NCI-H1694 treated with DMSO at 0.1 percent for 48 hours (cell line): ENCODE results near the gene IRF4.

Source experiments
- DNase-seq: peaks from one replicate; lab custom pipeline; 2025; lab: John Stamatoyannopoulos, UW

The IRF4 gene

DNA sequence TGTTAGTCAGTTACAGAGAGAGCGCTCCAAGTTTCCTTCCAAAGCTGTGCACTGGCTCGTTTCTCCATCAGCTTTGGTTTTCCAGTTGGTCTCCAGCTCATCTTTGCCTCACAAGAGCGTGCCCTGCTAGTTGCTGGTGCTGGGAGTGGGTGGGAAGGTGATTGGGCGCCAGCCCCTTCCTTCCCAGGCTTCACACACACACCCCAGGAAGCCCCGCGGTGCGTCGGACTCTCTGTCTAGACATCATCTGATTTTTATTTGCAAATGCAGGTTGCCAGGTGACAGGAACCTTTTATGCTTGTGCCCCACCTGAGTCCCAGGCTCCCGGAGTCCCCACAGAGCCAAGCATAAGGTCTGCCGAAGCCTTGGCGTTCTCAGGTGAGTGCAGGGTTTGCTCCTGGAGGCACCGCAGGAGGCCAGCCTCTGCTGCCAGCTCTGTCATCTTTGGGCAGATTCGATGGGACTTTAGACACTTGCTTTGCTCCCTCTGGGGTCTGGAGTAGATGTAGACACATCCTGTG is 7.1 kb downstream of the IRF4 start:
- DNase-seq, result no peak

GRCh38 chr6:399785-400534 is 8.4 kb downstream of the IRF4 start:
- DNase-seq, result no peak

DNA sequence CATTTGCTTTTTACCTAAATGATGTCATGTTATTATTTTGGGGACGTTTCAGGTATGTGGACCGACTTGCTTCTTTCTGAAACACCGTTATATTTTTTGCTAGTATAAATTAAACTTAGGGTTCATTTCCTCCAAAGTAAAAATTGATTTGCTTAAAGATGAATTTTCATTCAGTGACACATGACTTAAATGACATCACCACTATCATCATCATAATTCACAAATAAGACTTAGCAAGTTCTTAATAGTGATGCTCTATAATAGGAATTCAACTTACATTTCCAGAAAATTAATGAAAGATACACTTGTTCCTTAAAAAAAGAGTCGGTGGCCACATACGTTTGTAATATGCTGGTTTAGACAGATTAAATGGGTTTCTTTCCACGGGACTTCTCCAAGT is 9.3 kb downstream of the IRF4 start:
- DNase-seq, result no peak

- no peak for DNase-seq
These were observed 9.9 kb downstream of the IRF4 start for GRCh38 chr6:401239-401993.

DNA sequence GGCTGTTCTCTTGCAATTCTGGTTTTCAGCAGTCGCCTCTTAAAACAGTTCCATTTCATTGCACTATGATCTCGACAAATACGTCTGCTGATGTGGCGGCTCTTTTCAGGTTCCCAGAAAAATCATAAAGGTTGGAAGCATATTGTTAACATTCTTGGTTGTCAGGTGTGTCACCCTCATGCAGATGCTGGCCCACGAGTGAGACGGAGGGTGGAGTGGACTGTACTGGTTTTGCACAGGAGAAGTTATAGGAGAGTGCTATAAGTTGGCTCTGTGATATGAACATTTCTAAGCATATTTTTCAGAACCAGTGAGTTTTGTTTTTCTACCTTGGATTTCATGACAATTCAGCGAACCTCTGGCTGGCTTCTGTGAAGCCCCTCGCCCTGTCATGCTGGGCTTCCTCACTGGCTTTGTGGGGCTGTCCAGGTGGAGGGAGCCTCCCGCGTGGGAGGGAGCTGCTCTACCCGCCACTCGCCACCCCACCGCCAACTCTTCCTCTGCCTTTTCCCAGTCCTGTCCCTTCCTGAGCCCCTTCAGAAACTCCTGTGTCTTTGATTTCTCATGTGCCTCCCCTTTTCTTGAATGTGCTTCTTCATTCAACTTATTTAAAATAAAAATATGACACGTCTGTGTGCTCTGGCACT is 10.6 kb downstream of the IRF4 start:
- no peak for DNase-seq

GRCh38 chr6:402901-403658 is 11.5 kb downstream of the IRF4 start:
- DNase-seq, result no peak

- DNase-seq, result no peak
These were observed 12.4 kb downstream of the IRF4 start for GRCh38 chr6:403659-404655.

DNA sequence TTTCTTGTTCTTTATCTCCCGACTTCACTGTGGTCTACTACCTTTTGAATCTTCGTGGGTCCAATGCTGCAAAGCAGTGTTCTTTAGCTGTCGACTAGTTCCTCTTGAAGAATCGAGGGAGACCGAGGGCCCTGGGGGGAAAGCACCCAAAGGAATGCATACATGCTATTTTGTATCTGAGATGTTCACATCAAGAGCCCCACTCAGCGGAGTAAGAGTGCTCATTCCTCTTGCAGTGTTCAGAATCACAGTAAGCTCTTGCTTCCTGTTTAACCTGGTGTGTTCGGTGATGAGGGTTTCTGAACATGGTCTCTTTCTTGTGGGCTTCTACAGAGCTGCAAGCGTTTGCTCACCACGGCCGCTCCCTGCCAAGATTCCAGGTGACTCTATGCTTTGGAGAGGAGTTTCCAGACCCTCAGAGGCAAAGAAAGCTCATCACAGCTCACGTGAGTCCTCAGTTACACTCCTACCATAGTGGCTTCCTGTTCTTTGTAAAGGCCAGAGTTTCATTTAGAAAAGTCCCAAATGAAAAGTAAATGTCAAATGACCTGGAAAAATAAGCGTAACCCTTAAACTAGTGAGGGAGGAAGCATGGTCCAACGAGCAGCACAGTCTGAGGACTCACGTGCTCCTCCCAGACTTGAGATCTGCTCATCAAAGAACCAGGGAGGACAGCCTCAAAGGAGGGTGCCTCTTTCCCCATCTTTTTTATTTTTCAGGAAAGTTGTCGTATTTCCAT is 13.3 kb downstream of the IRF4 start:
- DNase-seq, result no peak

DNA sequence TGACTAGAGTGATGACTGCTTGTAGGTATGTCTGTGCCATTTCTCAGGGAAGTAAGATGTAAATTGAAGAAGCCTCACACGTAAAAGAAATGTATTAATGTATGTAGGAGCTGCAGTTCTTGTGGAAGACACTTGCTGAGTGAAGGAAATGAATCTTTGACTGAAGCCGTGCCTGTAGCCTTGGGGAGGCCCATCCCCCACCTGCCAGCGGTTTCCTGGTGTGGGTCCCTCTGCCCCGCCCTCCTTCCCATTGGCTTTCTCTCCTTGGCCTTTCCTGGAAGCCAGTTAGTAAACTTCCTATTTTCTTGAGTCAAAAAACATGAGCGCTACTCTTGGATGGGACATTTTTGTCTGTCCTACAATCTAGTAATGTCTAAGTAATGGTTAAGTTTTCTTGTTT is 16.6 kb downstream of the IRF4 start:
- DNase-seq, result no peak

DNA sequence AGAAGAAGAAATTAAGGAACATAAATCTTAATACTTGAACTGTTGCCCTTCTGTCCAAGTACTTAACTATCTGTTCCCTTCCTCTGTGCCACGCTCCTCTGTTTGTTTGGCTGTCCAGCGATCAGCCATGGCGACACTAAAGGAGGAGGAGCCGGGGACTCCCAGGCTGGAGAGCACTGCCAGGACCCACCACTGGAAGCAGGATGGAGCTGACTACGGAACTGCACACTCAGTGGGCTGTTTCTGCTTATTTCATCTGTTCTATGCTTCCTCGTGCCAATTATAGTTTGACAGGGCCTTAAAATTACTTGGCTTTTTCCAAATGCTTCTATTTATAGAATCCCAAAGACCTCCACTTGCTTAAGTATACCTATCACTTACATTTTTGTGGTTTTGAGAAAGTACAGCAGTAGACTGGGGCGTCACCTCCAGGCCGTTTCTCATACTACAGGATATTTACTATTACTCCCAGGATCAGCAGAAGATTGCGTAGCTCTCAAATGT is 17.1 kb downstream of the IRF4 start:
- peak; percentile 11 for DNase-seq

GRCh38 chr6:409370-409972 is 17.9 kb downstream of the IRF4 start:
- no peak for DNase-seq

- DNase-seq, result no peak
These were observed 19.2 kb downstream of the IRF4 start for GRCh38 chr6:410555-411395.

DNA sequence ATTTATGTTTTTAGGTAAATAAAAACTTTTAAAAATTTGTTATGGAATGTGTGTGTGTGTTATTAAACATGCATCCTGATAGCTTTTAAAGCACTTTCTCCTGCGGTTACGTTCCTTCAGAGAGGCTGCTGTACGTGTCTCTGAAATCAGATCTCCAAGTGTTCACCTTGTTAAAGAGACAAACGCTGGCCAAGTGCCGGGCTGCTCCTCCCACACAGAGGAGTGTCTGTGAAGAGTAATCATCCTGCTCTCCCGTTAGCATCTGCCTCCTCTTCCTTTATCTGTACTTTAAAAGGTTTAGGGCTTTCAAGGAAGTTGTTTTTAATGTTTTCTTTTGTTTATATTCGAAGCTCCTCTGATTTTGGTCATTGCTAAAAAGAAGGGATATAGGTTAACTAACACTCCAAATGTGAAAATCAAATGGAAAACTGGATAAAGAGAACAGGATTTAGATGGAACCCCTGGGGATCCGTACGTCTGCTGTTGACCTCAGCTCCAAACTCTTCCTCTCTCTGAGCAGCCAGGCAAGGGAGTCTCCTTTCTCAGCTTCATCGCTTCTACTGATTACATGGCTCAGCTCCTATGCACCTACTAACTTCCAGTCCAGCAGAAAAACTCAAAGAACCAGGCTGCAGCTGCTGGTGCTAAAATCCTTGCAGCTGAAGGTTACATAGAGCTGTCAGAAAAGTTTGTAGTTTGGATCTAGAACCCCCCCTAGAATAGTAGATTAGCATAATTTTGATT is 20.0 kb downstream of the IRF4 start:
- no peak for DNase-seq

- no peak for DNase-seq
These were observed 20.8 kb downstream of the IRF4 start for GRCh38 chr6:412146-412886.

DNA sequence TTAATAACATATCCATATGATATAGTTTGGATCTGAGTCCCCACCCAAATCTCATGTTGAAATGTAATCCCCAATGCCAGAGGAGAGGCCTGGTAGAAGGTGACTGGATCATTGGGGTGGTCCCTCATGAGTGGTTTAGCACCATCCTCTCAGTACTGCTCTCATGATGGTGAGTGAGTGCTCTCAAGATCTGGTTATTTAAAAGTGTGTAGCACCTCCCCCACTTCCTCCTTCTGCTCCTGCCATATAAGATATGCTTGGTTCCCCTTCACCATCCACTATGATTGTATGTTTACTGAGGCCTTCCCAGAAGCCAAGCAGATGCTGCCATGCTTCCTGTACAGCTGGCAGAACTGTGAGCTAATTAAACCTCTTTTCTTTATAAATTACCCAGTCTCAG is 22.9 kb downstream of the IRF4 start:
- DNase-seq, result no peak

GRCh38 chr6:415087-415486 is 23.5 kb downstream of the IRF4 start:
- DNase-seq, result no peak

DNA sequence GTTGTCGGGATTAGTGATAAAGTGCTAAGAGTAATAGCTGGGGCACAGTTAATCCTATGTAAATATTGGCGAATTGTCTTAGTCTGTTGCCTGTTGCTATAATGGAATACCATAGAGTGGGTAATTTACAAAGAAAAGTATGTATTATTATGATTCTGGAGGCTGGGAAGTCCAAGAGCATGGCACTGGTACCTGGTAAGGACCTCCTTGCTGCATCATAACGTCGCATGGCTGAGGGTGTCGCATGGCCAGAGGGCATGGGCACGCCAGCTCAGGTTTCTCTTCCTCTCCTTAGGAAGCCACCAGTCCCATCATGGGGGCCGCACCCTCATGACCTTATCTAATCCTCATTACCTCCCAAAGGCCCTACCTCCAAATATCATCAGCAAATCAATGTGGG is 29.7 kb downstream of the IRF4 start:
- no peak for DNase-seq
